ENCODE measurements around the gene C1orf21.

The C1orf21 gene

DNA sequence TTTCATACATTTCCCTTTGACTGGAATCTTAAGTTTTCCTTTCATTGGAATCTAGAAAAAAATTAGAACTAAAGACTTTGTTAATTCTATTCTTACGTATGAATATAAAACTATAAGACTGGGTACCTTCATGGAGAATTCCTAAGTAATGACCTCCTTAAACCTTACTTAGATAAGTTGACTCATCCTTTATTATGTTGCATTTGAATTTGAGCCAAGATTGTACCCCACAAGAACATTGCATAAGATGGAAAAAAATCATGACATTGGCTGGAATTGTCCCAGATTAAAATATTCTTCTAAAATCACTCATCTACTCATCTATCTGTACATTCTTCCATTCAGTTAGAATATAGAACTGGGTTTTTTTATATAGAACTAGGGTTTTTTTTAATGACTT lies 137.4 kb downstream of the C1orf21 start:
- DNase-seq = no peak

GRCh38 chr1:184527402-184527801 lies 140.6 kb downstream of the C1orf21 start:
- no peak for DNase-seq

DNA sequence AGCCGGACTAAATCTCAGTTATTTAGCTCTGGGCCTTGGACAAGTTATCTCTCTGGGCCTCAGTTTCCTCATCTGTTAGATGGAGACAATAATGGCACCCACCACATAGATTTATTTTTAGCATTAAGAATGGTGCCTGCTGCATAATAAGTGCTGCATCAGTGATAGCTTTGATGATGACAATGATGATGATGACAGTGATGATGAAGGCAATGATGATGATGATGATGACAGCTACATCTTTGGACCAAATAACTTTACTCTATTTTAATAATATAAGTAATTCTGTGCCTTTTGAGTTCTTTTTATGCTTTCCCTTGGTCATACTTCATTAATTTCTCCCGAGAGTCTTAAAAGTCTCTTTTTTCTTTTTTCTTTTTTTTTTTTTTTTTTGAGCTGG lies 143.4 kb downstream of the C1orf21 start:
- no peak for DNase-seq

DNA sequence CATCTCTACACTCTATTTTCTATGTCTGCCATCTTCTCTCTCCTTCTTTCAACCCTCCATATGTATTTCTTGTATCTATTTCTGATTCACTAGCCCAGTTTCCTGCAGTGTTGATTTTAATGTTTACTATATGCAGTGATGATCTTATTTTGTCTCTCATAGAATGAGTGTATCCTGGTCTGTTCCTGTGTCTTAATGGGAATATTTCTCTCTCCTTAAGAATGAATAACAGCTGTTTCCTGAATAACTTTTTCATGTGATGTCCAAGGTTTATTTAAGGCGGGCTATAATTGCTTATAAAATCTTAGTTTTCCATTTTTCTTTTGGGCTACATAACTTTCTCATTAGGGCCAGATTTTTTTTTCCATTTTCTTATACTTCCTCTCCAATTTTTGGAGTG lies 144.5 kb downstream of the C1orf21 start:
- DNase-seq = no peak

DNA sequence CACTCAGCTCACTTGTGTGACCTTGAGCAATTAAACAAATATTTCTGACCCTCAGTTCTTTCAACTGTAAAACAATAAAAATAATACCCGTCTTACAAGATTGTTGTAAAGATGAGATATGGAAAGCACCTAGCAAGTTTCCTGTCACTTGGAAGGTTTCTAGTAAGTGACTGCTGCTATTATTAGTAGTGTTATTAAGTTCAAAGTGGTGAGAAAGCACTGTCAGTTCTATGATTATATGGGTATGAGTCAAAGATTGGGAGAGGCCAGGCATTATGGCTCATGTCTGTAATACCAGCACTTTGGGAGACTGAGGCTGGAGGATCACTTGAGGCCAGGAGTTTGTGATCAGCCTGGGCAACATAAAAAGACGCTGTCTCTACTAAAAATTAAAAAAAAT lies 145.4 kb downstream of the C1orf21 start:
- no peak for DNase-seq

- DNase-seq = no peak
Observed at GRCh38 chr1:184533049-184533448, 146.2 kb downstream of the C1orf21 start.

GRCh38 chr1:184533915-184534314 lies 147.1 kb downstream of the C1orf21 start:
- DNase-seq = no peak

DNA sequence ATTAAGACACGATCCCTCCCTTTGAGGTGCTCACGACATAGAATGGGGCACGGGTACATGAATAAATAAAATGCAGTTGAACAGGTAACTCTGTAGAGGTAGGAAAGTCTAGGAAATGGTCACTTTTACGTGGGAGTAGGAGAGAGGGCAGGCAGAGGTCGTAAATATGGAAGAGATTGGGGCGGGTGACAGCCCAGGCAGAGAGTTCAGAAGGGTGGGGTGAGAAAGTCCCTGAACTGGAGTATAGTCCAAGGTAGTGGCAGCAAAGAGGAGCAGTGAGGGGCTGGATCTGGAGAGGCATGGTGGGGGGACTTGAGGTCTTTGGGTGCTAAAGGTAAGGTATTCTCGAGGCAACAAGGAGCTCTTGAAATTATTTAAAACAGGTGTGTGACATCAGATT lies 147.9 kb downstream of the C1orf21 start:
- no peak for DNase-seq

DNA sequence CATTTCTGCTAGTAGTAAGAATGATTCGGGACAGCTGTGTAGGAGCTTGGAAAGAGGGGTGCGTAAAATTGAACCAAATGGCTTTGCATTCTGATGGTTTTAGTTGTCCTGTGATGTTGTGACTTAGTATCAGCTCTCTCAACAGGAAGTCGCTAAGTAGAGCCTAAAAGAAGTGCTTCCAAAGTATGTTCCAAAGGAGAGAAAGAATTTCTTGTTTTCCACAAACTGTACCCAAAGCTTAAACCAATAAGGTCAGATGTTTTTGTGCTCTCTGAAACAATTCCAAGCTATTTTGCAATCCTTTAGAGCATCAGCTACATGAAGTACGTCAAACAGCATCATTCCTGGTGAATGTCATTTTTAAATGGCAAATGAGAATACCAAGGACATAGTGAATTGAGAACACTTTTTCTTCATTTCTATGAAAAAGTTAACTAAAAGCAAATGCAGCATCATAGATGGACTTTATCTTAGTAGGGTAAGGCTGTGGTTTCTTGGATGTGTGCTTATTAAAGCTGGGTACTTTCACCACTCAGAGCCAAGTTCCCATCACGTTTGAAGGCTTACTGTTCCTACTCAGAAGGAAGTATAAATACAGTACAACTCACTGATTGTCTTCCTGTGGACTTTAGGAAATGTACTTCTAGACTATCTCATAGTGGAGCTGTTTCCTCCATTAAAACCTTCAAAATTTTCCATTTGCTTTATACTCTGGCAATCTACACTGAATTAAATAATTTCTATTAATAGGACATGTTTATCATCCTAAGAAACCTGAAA lies 148.6 kb downstream of the C1orf21 start:
- no peak for DNase-seq

DNA sequence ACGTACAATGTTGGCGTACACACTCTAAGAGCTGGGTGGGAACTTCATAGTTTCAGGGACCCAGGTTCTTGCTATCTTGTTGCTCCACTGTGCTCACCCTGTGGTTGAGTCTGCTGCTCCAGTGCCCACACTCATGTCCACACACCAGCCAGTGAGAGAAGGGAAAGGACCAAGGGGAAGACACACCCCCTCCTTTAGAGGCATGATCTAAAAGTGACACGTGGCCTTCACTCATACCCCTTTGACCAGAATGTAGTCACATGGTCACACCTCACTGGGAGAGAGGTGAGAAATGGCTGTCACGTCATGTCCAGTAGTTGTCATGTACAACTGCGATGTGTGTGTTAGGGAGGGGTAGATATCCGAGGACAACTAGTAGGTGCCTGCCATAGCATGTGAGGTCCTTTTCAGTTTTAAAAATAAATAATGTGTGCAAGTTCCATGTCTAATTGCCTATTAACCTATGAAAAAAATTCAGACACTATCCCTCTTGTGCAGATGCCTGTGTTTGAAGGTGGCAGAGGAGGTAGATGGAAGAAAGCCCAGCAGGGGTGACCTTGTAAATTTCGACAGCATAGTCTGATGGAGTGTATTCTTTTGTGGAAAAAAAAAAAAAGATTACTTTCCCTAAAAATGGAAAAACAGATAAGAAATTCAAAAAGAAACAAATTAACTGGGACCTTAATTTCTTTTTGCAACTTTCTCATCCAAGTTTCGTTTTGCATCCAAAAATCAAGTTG lies 149.6 kb downstream of the C1orf21 start:
- DNase-seq = no peak

- DNase-seq = no peak
Observed at GRCh38 chr1:184539580-184539979, 152.8 kb downstream of the C1orf21 start.

GRCh38 chr1:184541537-184542152 lies 154.8 kb downstream of the C1orf21 start:
- DNase-seq = no peak

GRCh38 chr1:184542291-184542690 lies 155.5 kb downstream of the C1orf21 start:
- DNase-seq = no peak

DNA sequence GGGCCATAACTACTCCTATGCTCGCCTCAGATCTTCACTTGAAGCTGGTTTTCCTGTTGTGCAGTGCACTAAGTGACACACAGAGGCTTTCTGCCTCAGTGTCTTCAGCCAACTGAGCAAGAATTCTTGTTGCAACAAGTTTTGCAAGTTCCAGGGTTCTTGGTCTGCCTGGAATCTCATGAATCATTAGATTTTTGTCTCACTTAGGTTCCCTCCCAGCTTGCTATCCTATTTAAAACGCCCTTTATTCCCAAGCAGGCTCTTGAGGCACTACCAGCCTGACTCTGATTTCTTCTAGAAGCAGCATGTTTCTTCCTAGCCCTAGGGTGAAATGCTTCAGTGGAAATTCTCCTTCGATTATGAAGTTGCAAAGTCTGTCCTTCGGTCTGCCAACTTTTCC lies 158.8 kb downstream of the C1orf21 start:
- DNase-seq = no peak

- DNase-seq = no peak
Observed at GRCh38 chr1:184552446-184552845, 165.6 kb downstream of the C1orf21 start.

DNA sequence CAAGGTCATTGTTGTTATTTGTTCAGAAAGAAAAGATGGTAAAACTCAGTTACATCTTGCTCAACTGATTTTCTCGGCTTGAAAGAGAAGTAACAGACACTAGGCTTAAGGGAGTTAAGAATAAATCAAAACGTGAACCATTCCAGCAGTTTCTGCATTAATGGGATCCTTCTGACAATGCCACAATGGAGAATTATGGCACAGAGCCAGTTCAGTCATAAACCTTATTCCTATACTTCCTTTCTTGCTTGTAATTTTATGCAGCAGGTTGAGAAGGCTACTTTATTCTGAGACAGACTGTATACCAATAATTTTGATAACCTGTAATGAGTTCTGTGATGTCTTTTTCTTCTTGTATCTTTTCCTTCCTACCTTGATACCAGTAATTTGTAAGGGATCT lies 167.0 kb downstream of the C1orf21 start:
- no peak for DNase-seq

DNA sequence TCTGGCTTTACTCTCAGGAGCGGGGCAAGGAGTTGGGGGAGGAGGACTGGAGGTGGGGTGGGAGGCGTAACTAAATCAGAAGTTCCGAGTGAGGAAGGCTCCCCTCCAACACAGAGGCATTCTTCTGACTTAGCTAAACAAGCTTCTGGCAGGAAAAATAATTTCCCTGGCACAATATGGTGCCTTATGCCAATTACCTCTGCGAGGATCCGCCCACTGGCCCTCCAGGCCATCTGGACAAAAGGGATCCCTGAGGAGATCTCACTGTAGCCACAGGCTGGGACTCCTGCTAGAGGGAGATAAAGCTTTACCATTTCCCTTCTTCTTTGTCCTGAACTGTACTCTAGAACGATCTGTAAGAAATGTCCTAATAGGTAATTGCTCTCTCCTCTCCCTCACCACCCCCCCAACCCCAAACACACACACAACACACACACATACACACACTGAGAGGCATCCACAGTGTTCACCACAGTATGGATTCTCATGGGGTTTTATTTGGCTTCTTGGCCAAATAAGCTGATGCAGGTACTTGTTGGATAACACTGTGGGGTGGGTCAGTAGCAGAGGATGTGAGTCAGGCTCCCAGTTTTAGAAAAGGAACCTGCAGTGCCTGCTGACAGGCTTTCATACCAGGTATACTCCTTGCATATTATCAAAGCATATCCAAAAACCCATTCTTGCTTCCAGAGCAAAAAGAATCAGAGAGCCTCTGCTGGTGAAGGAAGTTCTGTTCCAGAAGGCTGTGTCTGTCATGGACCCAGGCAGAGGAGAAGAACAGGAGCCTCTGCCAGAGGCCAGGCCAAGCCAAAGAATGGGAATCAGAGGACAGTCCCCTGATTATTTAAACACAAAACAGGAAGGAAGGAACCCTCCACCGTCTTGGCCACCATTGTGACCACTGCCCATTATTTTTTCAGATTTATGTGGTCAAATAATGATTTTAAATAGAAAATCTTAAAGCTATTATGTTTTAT lies 169.1 kb downstream of the C1orf21 start:
- no peak for DNase-seq

GRCh38 chr1:184556665-184557064 lies 169.8 kb downstream of the C1orf21 start:
- no peak for DNase-seq

DNA sequence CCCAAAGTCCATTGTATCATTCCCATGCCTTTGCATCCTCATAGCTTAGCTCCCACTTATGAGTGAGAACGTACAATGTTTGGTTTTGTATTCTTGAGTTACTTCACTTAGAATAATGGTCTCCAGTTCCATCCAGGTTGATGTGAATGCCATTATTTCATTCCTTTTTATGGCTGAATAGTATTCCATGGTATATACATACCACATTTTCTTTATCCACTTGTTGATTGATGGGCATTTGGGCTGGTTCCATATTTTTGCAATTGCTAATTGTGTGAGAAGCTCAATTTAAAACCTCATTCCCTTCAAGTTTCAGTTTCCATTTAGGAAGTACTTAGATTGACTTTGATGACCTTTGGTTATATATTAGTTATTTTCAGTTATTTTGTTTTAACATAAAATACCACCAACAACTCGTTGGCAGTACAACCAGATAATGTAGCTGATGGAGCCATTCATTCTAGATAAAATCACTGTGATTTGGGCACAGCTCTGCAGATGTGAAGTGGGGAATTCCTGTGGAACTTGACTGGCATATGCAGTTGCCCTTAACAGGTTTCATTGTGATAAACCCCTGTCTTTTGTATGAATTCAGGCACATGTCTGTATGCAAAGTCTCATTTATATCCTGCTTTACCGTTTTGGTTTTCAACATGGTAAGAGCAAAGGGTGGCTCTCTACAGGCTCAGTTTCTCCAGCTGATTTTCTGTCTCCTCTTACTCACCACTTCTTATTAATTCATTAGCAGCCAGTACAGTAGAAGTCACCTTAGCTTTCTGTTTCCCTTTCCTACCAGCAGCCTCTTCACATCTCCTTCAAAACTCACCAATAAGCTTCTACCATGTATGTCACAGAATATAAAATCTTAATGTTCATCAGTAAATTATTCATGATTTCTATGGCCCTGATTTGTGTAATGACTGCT lies 170.9 kb downstream of the C1orf21 start:
- DNase-seq = no peak

DNA sequence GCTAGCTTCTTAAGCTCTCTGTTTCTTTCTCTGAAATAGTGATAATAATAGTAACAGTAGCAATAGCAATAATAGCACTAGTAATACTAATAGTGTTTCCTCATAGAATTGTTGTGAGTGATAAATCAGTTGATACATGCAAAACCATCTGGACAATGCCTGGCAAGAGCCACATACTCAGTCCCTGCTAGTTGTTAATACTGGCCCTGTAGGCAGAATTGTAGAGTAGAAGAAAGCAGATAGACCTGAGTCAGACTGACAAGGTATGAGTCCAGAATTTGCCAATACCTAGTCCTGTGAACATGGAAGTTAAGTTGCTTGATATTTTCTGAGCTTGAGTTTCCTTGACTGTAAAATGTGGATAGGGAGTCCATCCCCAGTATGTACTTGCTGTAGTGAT lies 171.9 kb downstream of the C1orf21 start:
- no peak for DNase-seq

- no peak for DNase-seq
Observed at GRCh38 chr1:184559117-184559713, 172.4 kb downstream of the C1orf21 start.

All from CD4-positive, alpha-beta T cell treated with Interleukin-4 for 4 hours (primary cell).